OCI-LY1 (cell line): Measurements from ENCODE around the gene SYK.

Experiments
- H2AFZ ChIP-seq: fragments of 200-600 bp; sonication (generic), shearing (Covaris generic); 2 replicates; pipeline ENCODE4 v1.6.0; 2014; ENCODE audit warnings: antibody characterized with exemption, mild to moderate bottlenecking, low read length
- H3F3A ChIP-seq: fragments of 200-600 bp; sonication (generic), shearing (Covaris generic); 2 replicates; pipeline ENCODE4 v1.6.0; 2014; ENCODE audit warnings: mild to moderate bottlenecking, antibody characterized with exemption, low read length, moderate library complexity; ENCODE audit not compliant: insufficient read depth
- H3K27ac ChIP-seq: fragments of 200-600 bp; sonication (generic); 2 replicates; pipeline ENCODE4 v1.5.1; 2014; ENCODE audit warnings: low read length, mixed run types, mild to moderate bottlenecking, low read depth; ENCODE audit not compliant: poor library complexity, severe bottlenecking
- H3K27me3 ChIP-seq: fragments of 200-600 bp; sonication (generic); 2 replicates; pipeline ENCODE4 v1.6.0; 2014; ENCODE audit warnings: antibody characterized with exemption, mild to moderate bottlenecking, low read length, moderate library complexity; ENCODE audit not compliant: insufficient read depth
- H3K36me3 ChIP-seq: fragments of 200-600 bp; sonication (generic); 2 replicates; pipeline ENCODE4 v1.6.1; 2014; ENCODE audit warnings: mild to moderate bottlenecking, antibody characterized with exemption, low read length, moderate library complexity, mixed read lengths; ENCODE audit not compliant: insufficient read depth
- H3K4me1 ChIP-seq: fragments of 200-600 bp; sonication (generic); 2 replicates; pipeline ENCODE4 v1.5.1; 2014; ENCODE audit warnings: mild to moderate bottlenecking, low read length, moderate library complexity; ENCODE audit not compliant: insufficient read depth, severe bottlenecking
- H3K4me2 ChIP-seq: fragments of 200-600 bp; sonication (generic), shearing (Covaris generic); 2 replicates; pipeline ENCODE4 v1.6.1; 2014; ENCODE audit warnings: low read length
- H3K4me3 ChIP-seq: fragments of 200-600 bp; sonication (generic); 2 replicates; pipeline ENCODE4 v1.5.1; 2014; ENCODE audit warnings: low read length, low read depth, mild to moderate bottlenecking, mixed read lengths; ENCODE audit not compliant: poor library complexity, severe bottlenecking
- H3K79me2 ChIP-seq: fragments of 200-600 bp; shearing (Covaris generic); 2 replicates; pipeline ENCODE4 v1.6.1; 2016; ENCODE audit warnings: mixed run types, low read length, mixed read lengths; ENCODE audit not compliant: insufficient read depth
- H3K9ac ChIP-seq: fragments of 200-600 bp; sonication (generic), shearing (Covaris generic); 2 replicates; pipeline ENCODE4 v1.6.1; 2014; ENCODE audit warnings: mild to moderate bottlenecking, low read length, mixed read lengths
- H3K9me2 ChIP-seq: fragments of 200-600 bp; sonication (generic), shearing (Covaris generic); 2 replicates; pipeline ENCODE4 v1.6.1; 2014; ENCODE audit warnings: low read depth, mild to moderate bottlenecking, low read length, mixed read lengths
- H3K9me3 ChIP-seq: fragments of 200-600 bp; shearing (Covaris generic); 2 replicates; pipeline ENCODE4 v1.6.1; 2014; ENCODE audit warnings: low read length, mixed read lengths
- H4K20me1 ChIP-seq: fragments of 200-600 bp; sonication (generic), shearing (Covaris generic); 2 replicates; pipeline ENCODE4 v1.6.0; 2016; ENCODE audit warnings: mild to moderate bottlenecking, low read length; ENCODE audit not compliant: insufficient read depth
- CTCF ChIP-seq: fragments of 200-600 bp; sonication (generic), shearing (Covaris generic); IDR thresholded peaks from 2 replicates; pipeline ENCODE4 v1.5.1; 2017; ENCODE audit warnings: mild to moderate bottlenecking, antibody characterized with exemption, low read length, moderate library complexity, mixed read lengths
- EZH2 ChIP-seq: fragments of 200-600 bp; sonication (generic), shearing (Covaris generic); IDR thresholded peaks from 2 replicates; pipeline ENCODE4 v1.8.0; 2017; ENCODE audit warnings: borderline replicate concordance, mixed run types, mild to moderate bottlenecking, antibody characterized with exemption, low read length, moderate library complexity, mixed read lengths

The SYK gene

GRCh38 chr9:90929626-90930025 is 128.0 kb downstream of the SYK start:
- no peaks in the 10 kb centered on the region for H3K9me3 ChIP-seq
- no peaks in the 10 kb centered on the region for H3F3A ChIP-seq
- no peak overlapping the region for H3K4me2 ChIP-seq
- no peak overlapping the region for H3K4me3 ChIP-seq
- no peaks in the 10 kb centered on the region for H3K9me2 ChIP-seq
- H4K20me1 ChIP-seq, result no peaks in the 10 kb centered on the region
- no peaks in the 10 kb centered on the region for H3K27me3 ChIP-seq
- no peak overlapping the region for H3K9ac ChIP-seq
- TF ChIP-seq EZH2, result no peak
- no peak for TF ChIP-seq CTCF
- H3K36me3 ChIP-seq, result no peaks in the 10 kb centered on the region
- H3K4me1 ChIP-seq, result no peaks in the 10 kb centered on the region
- H2AFZ ChIP-seq, result no peak overlapping the region
- H3K79me2 ChIP-seq, result no peaks in the 10 kb centered on the region
- H3K27ac ChIP-seq, result no peak overlapping the region

GRCh38 chr9:90933468-90933867 is 131.8 kb downstream of the SYK start:
- TF ChIP-seq EZH2, result no peak
- TF ChIP-seq CTCF, result no peak
- Histone ChIP-seq H3K4me2 (no peak overlapping the region), H3K79me2 (no peaks in the 10 kb centered on the region), H3K36me3 (no peaks in the 10 kb centered on the region), H3K27ac (no peak overlapping the region), H4K20me1 (no peaks in the 10 kb centered on the region), H3K4me3 (no peak overlapping the region), H2AFZ (no peak overlapping the region), H3K9me2 (no peaks in the 10 kb centered on the region), H3K4me1 (no peaks in the 10 kb centered on the region), H3K27me3 (no peaks in the 10 kb centered on the region), H3K9me3 (no peaks in the 10 kb centered on the region), H3F3A (no peaks in the 10 kb centered on the region), H3K9ac (no peak overlapping the region)

GRCh38 chr9:90939351-90939750 is 137.7 kb downstream of the SYK start:
- no peaks in the 10 kb centered on the region for H3K4me1 ChIP-seq
- no peak overlapping the region for H2AFZ ChIP-seq
- H3K9ac ChIP-seq, result no peak overlapping the region
- no peaks in the 10 kb centered on the region for H3K79me2 ChIP-seq
- no peaks in the 10 kb centered on the region for H3K36me3 ChIP-seq
- H4K20me1 ChIP-seq, result no peaks in the 10 kb centered on the region
- no peak overlapping the region for H3K4me3 ChIP-seq
- H3K9me2 ChIP-seq, result no peaks in the 10 kb centered on the region
- no peaks in the 10 kb centered on the region for H3F3A ChIP-seq
- H3K4me2 ChIP-seq, result no peak overlapping the region
- TF ChIP-seq EZH2 (no peak), CTCF (no peak)
- no peak overlapping the region for H3K27ac ChIP-seq
- H3K27me3 ChIP-seq, result no peaks in the 10 kb centered on the region
- H3K9me3 ChIP-seq, result no peaks in the 10 kb centered on the region
